ENCODE data around the gene MAML2. TPM values are rescaled to one million over a fixed set of nuclear protein-coding genes. Genes with fewer than 3 reads are reported as not detected.
A peak's percentile ranks its signal among the peaks of the same experiment; 100 is the strongest.

Gene MAML2
- total and polyA plus RNA-seq, 4 donors = 3.8 to 41.8 (median 13.7) TPM

DNA sequence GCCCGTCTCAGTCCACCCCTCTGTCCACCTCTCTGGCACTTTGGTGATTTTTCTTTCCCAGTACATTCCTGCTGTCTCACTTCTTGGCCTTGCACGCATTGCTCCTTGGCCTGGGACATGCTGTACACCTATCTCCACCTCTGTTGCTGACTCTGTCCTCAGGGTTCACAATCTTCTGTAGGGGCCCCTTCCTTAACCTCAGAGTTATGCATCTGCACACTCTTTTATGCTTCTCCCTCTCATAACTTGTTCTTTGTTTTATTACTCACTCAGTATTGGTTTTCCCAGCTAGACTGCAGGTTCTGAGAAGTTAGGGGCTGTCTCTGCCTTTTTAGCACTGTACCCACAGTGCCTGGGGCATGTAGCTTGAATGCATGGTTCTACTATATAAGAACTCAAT, 279.9 kb downstream of the MAML2 start:
- Histone ChIP-seq H3K4me1 (ENCODE audit: control insufficient read depth in 5 of 5, insufficient read depth in 5 of 5, low read length in 5 of 5) (peaks cover 0 to 40% (median 9%) of the 10 kb centered on the region in 5 donors), H3K36me3 (ENCODE audit: control insufficient read depth in 4 of 4, insufficient read depth in 4 of 4, low read length in 4 of 4) (peaks cover 0 to 6% (median 1%) of the 10 kb centered on the region in 4 donors), H3K9ac (ENCODE audit: insufficient read depth in 1 of 2, low read length in 2 of 2) (no peak overlapping the region), H3K27me3 (ENCODE audit: control insufficient read depth in 3 of 3, insufficient read depth in 3 of 3, low read length in 2 of 3) (no peaks in the 10 kb centered on the region), H3K4me3 (no peak overlapping the region), H3K9me3 (ENCODE audit: control insufficient read depth in 4 of 4, insufficient read depth in 3 of 4, low read length in 3 of 4) (no peaks in the 10 kb centered on the region), H3K27ac (ENCODE audit: low read depth in 1 of 2, low read length in 1 of 2) (no peak overlapping the region)
- WGBS, 2 donors = 90 to 93% methylated on average over 2 of the region's 2 CpGs
- DNase-seq (no peak), ATAC-seq (ENCODE audit: insufficient read depth, low FRiP score) (no peak)
- TF ChIP-seq CTCF (IDR thresholded peaks at IDR 0.05; ENCODE audit: control extremely low read depth, extremely low read depth) = no peak

DNA sequence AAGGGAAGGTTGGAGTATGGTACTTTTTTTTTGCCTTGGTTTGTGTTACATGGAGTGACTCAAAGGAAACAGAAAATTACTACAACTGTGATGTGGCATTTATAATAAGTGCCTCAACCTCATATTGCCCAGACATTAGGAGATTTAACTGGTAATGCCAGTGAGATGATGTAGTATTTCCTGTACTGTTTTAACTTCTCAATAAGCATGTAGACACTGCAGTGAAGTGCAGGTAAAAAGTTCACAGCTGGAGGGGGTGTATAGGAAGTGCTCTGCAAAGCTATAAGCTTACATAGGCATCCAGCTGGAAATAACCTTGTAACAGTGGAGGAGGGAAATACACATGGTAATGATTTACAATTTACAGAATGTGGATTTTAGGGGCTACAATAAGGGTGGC, 280.9 kb downstream of the MAML2 start:
- DNase-seq (peak; percentile 56 to 84 (median 59)), ATAC-seq (ENCODE audit: insufficient read depth, low FRiP score) (no peak)
- Histone ChIP-seq H3K27me3 (ENCODE audit: control insufficient read depth in 3 of 3, insufficient read depth in 3 of 3, low read length in 2 of 3) (no peaks in the 10 kb centered on the region), H3K9ac (ENCODE audit: insufficient read depth in 1 of 2, low read length in 2 of 2) (peak overlapping the region in 1 of 2 donors; percentile 8), H3K4me3 (no peak overlapping the region), H3K9me3 (ENCODE audit: control insufficient read depth in 4 of 4, insufficient read depth in 3 of 4, low read length in 3 of 4) (no peaks in the 10 kb centered on the region), H3K4me1 (ENCODE audit: control insufficient read depth in 5 of 5, insufficient read depth in 5 of 5, low read length in 5 of 5) (peaks cover 0 to 42% (median 6%) of the 10 kb centered on the region in 5 donors), H3K36me3 (ENCODE audit: control insufficient read depth in 4 of 4, insufficient read depth in 4 of 4, low read length in 4 of 4) (peaks cover 0 to 6% (median 1%) of the 10 kb centered on the region in 4 donors), H3K27ac (ENCODE audit: low read depth in 1 of 2, low read length in 1 of 2) (no peak overlapping the region)
- no peak for TF ChIP-seq CTCF (IDR thresholded peaks at IDR 0.05; ENCODE audit: control extremely low read depth, extremely low read depth)

DNA sequence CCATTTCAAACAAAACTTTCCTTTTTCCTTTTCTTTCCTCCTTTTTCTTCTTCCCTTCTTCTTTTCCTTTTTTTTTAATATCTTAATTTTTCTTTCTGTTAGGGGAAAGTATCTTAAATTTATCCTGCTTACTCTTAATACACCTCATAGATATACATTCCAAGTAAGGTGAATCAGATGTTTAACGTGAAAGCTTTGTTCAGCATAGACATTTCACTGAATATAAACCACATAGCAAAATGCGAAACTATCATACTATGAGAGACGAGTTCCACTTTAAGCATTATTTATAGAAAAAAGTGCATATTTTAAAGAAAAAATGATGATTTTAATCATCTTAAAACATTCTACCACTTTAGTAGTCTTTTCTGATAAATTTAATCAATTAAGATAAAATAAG, 281.3 kb downstream of the MAML2 start:
- WGBS, 2 donors = 91 to 93% methylated on average over 3 of the region's 3 CpGs
- H3K27me3 ChIP-seq (ENCODE audit: control insufficient read depth in 3 of 3, insufficient read depth in 3 of 3, low read length in 2 of 3) = no peaks in the 10 kb centered on the region
- H3K27ac ChIP-seq (ENCODE audit: low read depth in 1 of 2, low read length in 1 of 2) = no peak overlapping the region
- TF ChIP-seq CTCF (IDR thresholded peaks at IDR 0.05; ENCODE audit: control extremely low read depth, extremely low read depth) = no peak
- H3K4me3 ChIP-seq = no peak overlapping the region
- no peak for DNase-seq
- H3K9me3 ChIP-seq (ENCODE audit: control insufficient read depth in 4 of 4, insufficient read depth in 3 of 4, low read length in 3 of 4) = no peaks in the 10 kb centered on the region
- no peak for ATAC-seq (ENCODE audit: insufficient read depth, low FRiP score)
- peaks cover 0 to 43% (median 6%) of the 10 kb centered on the region in 5 donors for H3K4me1 ChIP-seq (ENCODE audit: control insufficient read depth in 5 of 5, insufficient read depth in 5 of 5, low read length in 5 of 5)
- no peak overlapping the region for H3K9ac ChIP-seq (ENCODE audit: insufficient read depth in 1 of 2, low read length in 2 of 2)
- peaks cover 0 to 6% (median 1%) of the 10 kb centered on the region in 4 donors for H3K36me3 ChIP-seq (ENCODE audit: control insufficient read depth in 4 of 4, insufficient read depth in 4 of 4, low read length in 4 of 4)

- no peak for ATAC-seq (ENCODE audit: insufficient read depth, low FRiP score)
- no peak overlapping the region for H3K9ac ChIP-seq (ENCODE audit: insufficient read depth in 1 of 2, low read length in 2 of 2)
- 61 to 64% methylated on average over 2 of the region's 2 CpGs for WGBS, 2 donors
- no peak overlapping the region for H3K4me3 ChIP-seq
- H3K27me3 ChIP-seq (ENCODE audit: control insufficient read depth in 3 of 3, insufficient read depth in 3 of 3, low read length in 2 of 3) = no peaks in the 10 kb centered on the region
- H3K9me3 ChIP-seq (ENCODE audit: control insufficient read depth in 4 of 4, insufficient read depth in 3 of 4, low read length in 3 of 4) = no peaks in the 10 kb centered on the region
- H3K36me3 ChIP-seq (ENCODE audit: control insufficient read depth in 4 of 4, insufficient read depth in 4 of 4, low read length in 4 of 4) = peaks cover 0 to 6% (median 1%) of the 10 kb centered on the region in 4 donors
- TF ChIP-seq CTCF (IDR thresholded peaks at IDR 0.05; ENCODE audit: control extremely low read depth, extremely low read depth) = no peak
- peaks cover 0 to 48% (median 5%) of the 10 kb centered on the region in 5 donors for H3K4me1 ChIP-seq (ENCODE audit: control insufficient read depth in 5 of 5, insufficient read depth in 5 of 5, low read length in 5 of 5)
- no peak overlapping the region for H3K27ac ChIP-seq (ENCODE audit: low read depth in 1 of 2, low read length in 1 of 2)
- DNase-seq = no peak
These were observed 281.9 kb downstream of the MAML2 start for GRCh38 chr11:96061069-96061468.
